ENCODE results near the gene PATJ.
A peak's percentile ranks its signal among the peaks of the same experiment; 100 is the strongest.
"Not testable (repeated sequence)": the region's sequence is repeated elsewhere in the genome, so short reads cannot be mapped to it uniquely, and the experiment has no call there.

PATJ gene

DNA sequence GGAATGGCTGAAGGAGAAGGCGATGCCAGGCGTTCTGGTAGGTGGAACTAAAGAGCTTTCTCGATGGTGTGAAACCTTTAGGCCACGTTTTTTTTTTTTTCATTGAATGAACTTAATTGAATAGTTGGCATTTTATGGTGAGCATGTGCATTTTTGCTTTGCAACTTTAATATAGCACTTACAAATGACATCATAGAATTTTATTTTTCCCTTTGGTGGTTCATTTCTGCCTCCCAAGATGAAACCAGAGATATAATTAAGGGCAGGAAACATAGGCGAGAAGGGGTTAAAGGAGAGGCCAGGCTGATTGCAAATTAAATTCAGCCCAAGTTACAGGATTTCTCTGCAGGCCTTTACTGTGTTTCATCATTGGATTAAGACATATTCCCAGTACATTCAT is 366.8 kb downstream of the PATJ start:
- DNase-seq, result no peak

DNA sequence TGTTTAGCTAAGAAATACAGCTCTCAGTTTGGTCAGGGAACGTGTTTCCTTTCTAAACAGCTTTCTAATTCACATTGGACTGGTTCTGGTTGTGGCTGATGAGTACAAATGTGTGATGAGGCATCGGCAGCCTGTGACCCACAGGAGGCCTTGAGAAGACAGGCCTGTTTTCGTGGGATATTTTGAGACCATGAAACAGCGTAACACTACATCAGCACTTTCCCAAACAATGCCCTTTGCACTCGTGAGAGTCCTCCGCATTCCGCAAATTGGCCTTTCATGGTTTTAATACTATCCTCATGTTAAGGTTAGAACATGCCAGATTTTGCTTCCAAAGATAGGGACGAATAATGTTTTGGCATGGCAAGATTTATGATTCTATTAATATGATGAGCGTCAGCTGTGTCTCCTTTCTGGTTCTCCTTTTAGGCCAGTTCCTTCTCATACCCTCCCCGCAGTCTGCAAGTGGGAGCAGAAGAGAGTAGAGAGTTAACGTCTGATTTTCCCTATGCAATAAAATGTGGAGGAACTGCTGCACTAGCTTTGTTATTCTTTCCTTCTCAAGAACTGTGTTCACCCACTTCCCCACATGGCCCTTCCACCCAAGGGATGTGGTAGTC is 368.0 kb downstream of the PATJ start:
- DNase-seq, result no peak

DNA sequence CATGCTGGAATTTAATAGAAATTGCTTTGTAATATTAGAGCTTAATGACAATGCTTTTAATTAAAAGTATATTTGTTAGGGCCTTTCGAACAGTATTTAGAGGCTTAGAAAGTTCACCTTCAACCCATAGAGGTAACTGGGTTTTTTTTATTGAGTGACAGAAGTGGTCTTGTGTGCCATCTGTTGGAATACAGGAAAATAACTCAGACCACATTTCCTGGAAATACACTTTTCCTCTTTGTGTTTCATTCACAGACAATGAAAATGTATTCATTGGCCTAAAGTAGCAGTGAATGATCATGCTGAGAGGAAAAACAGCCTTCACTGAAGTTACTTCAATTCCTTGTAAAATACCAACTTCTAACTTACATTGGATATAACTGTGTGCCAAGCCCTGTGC is 368.8 kb downstream of the PATJ start:
- peak; percentile 45 for DNase-seq

DNA sequence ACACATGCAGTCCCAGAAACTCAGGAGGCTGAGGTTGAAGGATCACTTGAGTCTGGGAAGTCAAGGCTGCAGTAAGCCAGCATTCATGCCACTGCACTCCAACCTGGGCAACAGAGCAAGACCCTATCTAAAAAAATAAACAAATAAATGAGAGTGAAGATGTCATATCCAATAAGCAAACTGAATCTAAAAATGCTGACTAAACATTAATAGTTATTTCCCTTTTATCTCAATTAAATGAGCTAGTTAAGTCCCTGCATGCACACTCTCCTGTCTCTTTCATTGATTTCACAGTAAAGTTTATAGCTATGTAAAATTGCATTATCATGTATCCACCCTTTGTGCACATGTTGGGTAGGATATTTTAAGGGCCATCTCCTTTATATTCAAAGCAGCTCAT is 371.2 kb downstream of the PATJ start:
- no peak for DNase-seq

DNA sequence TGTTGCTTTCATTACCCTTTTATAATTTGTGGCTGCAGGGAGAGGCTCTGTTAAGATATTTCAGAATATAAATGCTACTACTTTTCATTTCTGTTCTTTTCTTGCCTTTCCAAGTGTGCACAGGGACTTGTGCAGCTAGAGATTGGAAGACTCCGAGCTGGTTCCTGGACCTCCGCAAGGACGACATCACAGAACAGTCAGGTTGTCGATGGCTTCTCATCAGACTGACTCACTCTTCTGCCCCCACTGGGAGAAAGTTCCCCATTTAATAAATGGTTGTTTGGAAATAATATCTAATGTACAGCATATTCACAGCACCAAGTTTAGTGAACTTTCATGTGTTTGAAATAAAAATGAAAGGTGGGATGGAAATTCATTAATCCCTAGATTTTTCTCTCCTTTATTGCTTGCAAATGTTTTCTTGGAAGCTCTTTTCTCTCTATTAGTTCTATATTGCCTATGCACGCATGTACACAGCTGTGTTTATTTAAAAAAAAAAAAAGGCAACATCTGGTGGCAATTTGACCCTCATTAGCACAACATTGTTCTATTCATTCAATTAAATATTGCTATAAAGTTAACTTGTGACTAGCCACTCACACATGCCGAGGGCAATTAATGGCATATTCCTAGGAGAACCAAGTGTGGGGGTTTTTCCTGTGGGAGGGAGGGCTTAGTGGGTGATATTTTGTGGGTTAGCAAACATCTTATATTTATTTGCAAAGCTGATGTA is 374.9 kb downstream of the PATJ start:
- peak; percentile 25 for DNase-seq

DNA sequence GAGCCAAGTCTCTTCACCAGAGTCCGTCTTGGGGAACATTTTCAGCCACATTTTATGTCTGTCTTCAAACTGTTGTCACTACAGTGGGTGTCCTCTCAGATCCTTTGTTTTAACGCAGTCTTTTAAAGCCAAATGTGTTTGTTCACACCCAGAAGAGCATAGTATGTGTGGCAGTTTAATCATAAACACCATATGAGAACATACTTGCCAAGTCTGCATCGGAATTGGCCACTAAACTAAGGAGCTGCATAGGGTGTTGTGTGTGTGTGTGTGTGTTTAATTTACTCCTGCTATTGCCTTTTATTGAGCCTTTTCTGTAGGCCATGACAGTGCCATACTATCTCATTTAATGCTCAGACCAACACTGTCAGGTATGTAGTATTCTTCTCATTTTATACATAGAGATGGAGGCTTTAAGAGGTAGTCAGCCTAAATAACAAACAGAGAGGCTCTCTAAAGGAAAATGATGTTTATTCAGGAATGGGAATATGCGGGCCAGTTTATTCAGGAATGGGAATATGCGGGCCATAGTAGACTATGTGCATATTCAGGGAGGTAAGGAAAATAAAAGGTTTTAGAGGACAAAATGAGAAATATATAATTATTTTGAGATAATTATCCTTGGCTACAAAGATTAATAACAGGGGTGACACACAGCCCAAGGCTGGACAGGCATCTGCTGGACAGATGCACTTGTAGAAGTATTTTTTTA is 384.5 kb downstream of the PATJ start:
- no peak for DNase-seq

DNA sequence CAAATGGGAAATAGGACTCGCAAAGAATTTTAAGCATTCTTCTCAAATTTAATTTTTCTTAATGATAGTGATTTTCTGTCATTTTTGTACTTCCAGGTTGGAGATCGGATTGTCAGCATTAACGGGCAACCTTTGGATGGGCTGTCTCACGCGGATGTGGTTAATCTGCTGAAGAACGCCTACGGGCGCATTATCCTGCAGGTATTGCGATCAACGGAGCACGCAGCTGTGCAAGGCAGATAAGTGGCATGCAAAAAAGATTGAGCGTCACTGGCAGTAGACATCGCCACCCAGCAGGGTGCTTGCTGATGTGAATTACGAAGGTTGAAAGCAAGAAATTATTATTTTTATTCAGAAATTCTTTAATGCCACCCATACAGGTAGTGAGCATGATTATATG is 386.5 kb downstream of the PATJ start:
- no peak for DNase-seq

DNA sequence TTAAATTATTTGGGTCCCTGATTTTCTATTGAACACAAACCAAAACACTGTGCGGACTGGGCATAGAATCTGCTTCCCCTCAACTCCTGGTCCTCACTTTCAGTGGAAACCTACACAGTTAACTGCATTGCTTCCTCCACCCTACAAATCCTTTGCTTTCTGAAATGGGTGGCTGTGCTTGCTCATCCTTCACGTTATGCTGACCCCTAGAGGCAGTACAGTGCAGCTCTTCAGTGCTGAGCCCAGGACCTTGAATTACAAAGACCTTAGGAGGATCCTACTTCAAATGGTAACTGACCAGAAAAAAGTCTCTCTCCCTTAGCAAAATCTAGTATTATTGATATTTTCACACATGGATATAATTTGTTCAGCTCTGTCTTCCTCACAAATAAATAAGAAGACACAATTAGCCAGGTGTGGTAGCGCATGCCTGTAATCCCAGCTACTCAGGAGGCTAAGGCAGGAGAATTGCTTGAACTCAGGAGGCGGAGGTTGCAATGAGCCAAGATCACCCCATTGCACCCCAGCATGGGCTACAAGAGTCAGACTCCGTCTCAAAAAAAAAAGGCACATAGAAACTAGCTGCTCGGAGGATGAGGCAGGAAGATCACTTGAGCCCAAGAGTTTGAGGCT is 388.9 kb downstream of the PATJ start:
- DNase-seq, result peak; percentile 65

DNA sequence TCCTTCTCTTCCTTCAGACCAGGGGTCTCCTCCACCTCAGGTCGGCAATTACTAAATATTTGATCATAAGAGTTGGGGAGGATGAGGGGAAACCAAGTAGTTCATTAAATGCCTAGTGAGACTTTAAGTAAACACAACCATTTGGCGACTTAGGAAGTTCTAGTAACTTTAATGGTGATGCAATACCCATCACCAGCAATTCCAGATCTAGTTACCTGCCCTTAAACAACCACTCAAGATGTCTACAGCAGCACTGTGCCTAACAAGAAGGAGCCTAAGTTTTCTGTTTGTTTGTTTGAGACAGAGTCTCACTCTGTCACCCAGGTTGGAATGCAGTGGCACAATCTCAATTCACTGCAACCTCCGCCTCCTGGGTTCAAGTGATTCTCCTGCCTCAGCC is 395.7 kb downstream of the PATJ start:
- DNase-seq, result no peak

DNA sequence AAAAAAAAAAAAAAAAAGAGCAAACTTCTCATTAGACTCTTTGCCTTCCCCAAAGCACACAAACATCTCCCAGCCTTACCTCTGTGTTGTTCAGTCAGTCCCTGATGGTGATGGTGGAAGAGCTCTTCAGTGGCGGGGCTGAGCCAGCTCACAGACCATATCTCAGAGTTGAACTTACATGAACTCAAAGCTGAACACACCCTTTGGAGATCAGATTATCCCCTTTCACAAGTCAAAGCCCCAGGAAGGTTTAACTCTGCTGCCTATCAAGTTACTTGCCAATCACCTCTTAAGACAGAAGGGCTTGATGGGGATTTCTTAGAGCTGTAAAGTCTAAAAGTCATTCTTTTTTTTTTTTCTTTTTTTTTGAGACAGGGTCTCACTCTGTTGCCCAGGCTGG is 397.1 kb downstream of the PATJ start:
- no peak for DNase-seq

DNA sequence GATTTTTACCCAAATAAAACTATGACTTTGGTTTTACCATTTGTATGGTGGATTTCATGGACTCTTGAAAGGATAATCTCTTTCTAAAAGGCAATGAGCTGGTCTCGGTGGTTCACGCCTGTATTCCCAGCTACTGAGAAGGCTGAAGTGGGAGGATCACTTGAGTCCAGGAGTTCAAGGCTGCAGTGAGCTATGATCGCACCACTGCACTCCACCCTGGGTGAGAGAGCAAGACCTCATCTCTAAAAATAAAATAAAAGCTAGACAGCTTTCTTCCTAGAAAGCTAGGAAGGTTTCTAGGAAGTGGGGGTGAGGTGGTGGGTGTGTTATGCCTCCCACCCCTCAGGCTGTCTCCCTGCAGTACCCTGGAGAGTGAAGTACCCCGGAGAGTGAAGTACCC is 398.4 kb downstream of the PATJ start:
- no peak for DNase-seq

DNA sequence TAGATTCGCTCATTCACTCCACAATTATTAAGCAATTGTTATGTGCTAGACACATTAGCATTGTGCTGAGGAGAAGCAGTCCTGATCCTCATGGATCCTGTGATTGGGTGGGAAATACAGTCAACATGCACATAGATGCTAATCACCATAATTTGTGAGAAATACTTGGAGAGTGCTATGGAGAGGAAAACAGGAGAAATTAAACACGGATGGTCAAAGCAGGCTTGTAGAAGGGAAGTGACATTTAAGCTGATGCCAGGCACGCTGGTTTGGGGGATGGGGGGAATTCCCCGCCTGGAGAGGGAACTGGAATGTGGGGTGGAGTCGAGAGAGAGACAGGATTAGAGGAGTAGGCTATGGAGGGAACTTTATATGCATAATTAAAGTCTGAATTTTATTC is 400.2 kb downstream of the PATJ start:
- DNase-seq, result no peak

DNA sequence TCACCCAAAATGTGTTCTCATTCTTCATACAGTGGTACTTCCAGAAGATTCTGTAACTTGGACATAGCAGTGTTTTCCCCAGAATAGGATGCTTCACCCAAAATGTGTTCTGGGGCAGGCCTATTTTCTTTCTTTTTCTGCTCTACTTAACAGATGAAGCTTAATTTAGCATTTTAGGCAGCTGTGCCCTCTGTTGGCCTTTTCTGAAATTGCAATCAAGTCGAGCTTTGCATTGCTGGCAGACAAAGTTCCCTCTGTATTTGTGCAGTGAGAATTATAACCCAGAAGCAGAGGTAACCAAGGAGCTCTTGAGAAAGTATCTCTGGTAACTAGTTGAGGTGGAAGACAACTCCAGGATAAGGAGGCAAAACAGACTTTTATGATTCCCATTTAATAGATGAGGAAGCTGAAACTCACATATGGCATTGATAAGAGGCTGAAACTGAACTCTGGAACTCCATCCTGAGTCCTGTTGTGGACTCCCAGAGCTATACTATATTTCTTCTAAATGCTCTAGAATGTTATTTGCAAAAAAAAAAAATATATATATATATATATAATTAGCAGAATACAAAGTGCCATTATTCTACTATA is 402.1 kb downstream of the PATJ start:
- peak; percentile 51 for DNase-seq

DNA sequence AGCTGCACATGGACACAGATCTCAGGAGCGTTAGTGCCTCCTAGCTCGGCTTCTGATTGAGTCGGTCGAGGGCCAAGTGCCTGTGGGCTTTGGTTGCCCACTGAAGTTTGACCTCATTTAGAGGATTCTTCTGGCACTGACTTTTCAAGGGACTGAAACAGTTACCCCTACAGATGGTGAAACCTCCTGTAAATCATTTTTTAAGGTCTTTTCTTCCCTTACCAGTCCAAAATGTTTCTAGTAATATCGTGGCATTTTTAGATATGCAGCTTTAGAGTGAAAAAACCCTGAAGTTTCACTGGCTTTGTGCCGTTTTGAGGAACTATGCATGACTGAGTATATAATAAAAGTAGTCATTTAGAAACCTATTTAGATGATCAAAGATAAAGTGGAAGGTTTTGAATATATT is 417.7 kb downstream of the PATJ start:
- DNase-seq, result no peak

DNA sequence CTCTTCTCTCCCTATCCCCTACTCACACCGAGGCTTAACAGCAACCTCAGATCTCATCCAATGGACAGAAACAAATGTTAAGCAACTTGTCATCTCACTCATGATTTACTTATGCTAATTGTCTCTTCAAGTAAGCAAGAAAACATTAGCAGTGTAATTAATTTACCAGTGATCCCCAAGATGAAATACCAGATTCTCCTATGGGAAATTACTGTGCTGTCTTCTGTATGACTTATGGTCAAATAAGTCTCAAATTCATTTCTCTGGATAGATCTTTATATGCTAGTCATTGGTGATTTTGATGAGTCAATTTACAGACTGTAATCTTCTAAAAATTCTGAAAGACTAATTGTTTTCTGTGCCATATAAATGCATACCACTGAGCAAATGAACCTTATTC is 419.4 kb downstream of the PATJ start:
- DNase-seq, result no peak

DNA sequence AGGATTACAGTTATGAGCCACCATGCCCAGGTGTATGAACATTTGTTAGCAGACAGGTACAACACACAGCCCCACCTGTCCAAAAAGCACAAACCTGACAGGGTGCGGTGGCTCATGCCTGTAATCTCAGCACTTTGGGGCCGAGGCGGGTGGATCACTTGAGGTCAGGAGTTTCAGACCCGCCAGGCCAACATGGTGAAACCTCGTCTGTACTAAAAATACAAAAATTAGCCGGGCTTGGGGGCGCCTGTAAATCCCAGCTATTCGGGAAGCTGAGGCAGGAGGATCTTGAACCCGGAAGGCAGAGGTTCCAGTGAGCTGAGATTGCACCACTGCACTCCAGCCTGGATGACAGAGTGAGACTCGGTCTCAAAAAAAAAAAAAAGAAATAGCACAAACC is 428.1 kb downstream of the PATJ start:
- DNase-seq, result not testable (repeated sequence)

DNA sequence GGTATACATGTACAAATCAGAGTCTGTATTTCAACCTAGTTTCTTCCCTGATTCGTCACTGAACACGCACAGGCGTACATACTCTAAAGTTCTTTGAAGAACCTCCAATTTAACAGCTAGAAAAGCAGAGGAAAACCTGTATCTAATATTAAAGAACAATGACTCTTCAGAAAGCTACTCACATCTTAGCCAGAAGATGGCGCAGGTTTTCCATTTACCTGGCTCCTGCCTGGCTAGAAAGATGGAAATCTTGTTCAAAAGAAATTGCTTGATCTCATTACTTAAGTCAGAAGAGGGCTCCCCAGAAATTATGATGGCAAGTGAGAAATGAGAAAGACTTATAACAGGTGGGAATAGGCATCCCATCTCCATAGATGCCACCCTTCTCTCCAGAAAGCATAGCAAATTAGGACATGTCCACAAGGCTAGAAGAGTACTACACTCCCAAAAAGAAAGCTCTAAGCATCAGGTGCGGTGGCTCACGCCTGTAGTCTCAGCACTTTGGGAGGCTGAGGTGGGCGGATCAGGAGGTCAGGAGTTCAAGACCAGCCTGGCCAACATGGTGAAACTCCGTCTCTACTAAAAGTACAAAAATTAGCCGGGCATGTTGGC is 433.4 kb downstream of the PATJ start:
- peak; percentile 85 for DNase-seq

DNA sequence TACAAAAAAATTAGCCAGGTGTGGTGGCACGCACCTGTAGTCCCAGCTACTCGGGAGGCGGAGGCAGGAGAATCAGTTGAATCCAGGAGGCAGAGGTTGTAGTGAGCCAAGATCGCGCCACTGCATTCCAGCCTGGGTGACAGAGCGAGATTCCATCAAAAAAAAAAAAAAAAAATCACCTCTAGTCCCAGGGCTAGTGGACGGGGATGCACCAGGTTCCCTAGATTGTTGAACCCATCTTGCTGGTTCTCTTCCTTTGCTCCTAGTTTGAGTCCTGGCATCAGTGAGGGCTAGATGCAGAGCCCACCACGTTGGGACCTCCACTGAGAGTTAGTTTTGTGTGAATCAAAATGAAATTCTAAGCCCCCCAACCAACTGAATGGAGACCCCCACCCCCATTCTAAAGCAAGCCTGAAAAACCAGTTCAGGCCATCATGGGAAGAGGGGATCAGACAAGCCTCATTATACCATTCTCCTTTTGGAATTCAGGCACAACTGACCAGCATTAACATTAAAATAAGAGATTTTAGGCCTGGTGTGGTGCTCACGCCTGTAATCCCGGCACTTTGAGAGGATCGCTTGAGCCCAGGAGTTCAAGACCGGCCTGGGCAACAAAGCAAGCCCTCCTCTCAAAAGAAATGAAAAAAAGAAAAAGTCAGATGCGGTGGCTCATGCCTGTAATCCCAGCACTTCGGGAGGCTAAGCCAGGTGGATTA is 434.5 kb downstream of the PATJ start:
- DNase-seq, result no peak

DNA sequence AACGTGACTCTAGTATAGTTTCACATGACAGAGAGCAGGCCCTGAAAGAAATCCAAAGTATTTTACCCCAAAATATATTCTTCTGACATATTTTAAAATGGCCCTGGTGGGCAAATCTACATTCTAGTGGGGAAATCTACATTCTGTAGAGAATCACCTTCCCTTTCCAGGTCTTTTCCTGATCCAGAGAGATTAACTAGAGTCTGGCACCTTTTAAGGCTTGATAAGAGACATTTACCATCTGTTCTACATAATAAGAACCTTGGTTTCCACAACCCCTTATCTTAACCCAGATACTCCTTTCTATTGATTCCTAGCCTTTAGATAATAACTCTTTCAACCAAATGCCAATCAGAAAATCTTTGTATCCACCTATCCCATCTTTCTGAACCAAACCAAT is 435.3 kb downstream of the PATJ start:
- DNase-seq, result peak; percentile 64

DNA sequence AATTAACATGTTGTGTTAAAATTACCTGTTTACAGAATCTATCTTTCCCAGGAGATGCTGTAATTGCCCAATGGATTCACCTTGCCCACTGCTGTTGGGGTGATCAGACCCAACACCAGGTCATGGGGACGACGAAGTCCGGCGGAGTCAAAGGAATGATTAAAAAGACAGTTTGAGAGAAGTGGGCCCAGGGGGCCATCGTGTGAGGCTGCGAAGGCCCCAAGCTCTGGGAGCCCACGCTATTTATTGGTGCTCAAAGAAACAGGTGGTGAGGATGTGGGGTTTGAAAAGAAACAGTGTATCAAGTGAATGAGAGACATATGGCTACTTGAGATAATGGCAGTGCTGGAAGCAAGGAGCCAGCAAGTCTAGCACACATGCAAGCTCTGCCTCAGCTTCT is 436.1 kb downstream of the PATJ start:
- peak; percentile 97 for DNase-seq

DNA sequence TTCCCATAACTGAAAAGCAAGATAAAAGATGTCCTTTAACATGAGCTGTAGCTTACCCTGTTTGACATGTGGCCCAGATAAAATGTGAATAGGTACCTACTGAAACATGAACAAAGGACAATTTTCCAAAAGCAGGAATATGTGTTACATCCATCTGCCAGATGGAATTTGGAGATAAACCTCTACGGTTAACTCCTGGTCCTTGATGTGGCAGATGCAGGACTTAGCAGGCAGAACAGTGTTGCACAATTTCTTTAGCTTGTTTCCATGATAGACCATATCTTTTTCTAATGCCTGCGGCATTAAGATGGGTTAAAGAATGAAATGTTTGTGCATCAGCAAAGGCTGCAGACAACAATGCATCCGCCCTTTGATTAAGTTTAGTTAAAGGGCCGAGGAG is 437.8 kb downstream of the PATJ start:
- peak; percentile 75 for DNase-seq

DNA sequence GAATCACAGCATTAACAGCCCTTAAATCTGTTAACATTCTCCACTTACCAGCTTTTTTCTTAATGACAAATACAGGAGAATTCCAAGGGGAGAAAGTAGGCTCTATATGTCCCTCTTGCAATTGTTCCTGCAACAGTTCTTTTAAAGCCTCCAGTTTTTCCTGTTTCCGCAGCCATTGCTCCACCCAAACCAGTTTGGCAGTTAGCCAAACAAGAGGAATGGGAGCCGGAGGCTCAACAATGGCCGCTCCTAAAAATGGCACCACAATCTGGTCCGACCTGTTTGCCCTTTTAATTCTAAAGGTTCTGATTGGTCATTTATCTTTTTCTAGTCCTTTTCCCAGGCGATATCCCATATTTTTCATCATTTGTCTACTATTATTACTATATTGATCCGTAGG is 438.4 kb downstream of the PATJ start:
- peak; percentile 58 for DNase-seq

Data from NCI-H2171 treated with DMSO at 0.1 percent for 48 hours (cell line).